Stimulated activated CD8-positive, alpha-beta memory T cell treated with anti-CD3 and anti-CD28 coated beads, Interleukin-12 subunit alpha, Interleukin-12 subunit beta, amount 100 ng/mL, for 24 hours (primary cell): ENCODE results near the gene TRAF3.
"Not testable (repeated sequence)": the region's sequence is repeated elsewhere in the genome, so short reads cannot be mapped to it uniquely, and the experiment has no call there.

Experiments used
- DNase-seq: peaks from one replicate; pipeline ENCODE4 v3.0.0-alpha.2; 2020; ENCODE audit errors: extremely low read depth

The TRAF3 gene

GRCh38 chr14:102923925-102924486 lies 146.8 kb downstream of the TRAF3 start:
- no peak for DNase-seq

GRCh38 chr14:102924632-102925588 lies 147.7 kb downstream of the TRAF3 start:
- no peak for DNase-seq

GRCh38 chr14:102925646-102926045 lies 148.4 kb downstream of the TRAF3 start:
- DNase-seq = no peak

- no peak for DNase-seq
Observed at GRCh38 chr14:102926104-102926503, 148.9 kb downstream of the TRAF3 start.

GRCh38 chr14:102926840-102927239 lies 149.6 kb downstream of the TRAF3 start:
- DNase-seq = not testable (repeated sequence)

GRCh38 chr14:102927346-102927877 lies 150.2 kb downstream of the TRAF3 start:
- DNase-seq = no peak

GRCh38 chr14:102927878-102928411 lies 150.7 kb downstream of the TRAF3 start:
- DNase-seq = no peak

GRCh38 chr14:102928412-102929240 lies 151.4 kb downstream of the TRAF3 start:
- peak; percentile 61 for DNase-seq

GRCh38 chr14:102929241-102930137 lies 152.2 kb downstream of the TRAF3 start:
- DNase-seq = no peak

GRCh38 chr14:102930138-102930752 lies 153.0 kb downstream of the TRAF3 start:
- no peak for DNase-seq

GRCh38 chr14:102930753-102931579 lies 153.7 kb downstream of the TRAF3 start:
- DNase-seq = no peak

- DNase-seq = no peak
Observed at GRCh38 chr14:102931580-102932285, 154.5 kb downstream of the TRAF3 start.

GRCh38 chr14:102932484-102933248 lies 155.4 kb downstream of the TRAF3 start:
- DNase-seq = no peak

GRCh38 chr14:102933618-102934231 lies 156.5 kb downstream of the TRAF3 start:
- DNase-seq = no peak

GRCh38 chr14:102935756-102936155 lies 158.5 kb downstream of the TRAF3 start:
- DNase-seq = no peak

GRCh38 chr14:102937331-102938175 lies 160.3 kb downstream of the TRAF3 start:
- DNase-seq = no peak

GRCh38 chr14:102938191-102938590 lies 160.9 kb downstream of the TRAF3 start:
- no peak for DNase-seq
